ENCODE data around the gene NQO2. TPM values are rescaled to one million over a fixed set of nuclear protein-coding genes. Genes with fewer than 3 reads are reported as not detected.
"Not testable (repeated sequence)": the region's sequence is repeated elsewhere in the genome, so short reads cannot be mapped to it uniquely, and the experiment has no call there.

NQO2 gene
- total and polyA plus RNA-seq, 10 of the 15 experiments (the other 5 are each of a cell fraction or from before 2014, with no cell fraction given): 0.55 to 2.6 (median 0.80) TPM

DNA sequence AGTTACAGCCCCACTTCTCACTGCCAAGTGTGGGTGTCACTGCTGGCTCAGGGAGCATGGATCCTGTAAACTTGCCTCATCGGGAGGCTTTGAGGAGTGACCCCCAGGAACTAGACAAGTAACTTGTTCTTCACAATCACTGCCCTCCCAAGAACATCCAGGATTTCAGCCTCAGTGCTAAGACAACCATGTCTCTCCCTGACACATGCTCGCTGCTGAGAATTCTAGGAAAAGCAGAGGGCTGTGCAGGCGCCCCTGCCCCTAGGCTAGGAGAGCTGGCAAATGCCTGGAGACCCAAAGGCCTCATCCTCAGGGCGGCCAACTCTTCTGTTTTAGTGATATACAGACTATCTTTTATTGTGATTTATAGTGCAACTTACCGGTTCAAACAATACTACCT, 3.5 kb downstream of the NQO2 start:
- H3K9ac ChIP-seq (ENCODE audit: control insufficient read depth, insufficient read depth, low read length); intact Hi-C loops (cut with micrococcal nuclease; ENCODE audit: unreplicated experiment); ATAC-seq; H3K36me3 ChIP-seq (ENCODE audit: control insufficient read depth in 2 of 2, insufficient read depth in 2 of 2, low read length in 1 of 2); H3K27me3 ChIP-seq (replicated peaks in 1 of 2; ENCODE audit: control insufficient read depth in 2 of 2, insufficient read depth in 2 of 2, low read length in 1 of 2); H3K4me2 ChIP-seq (ENCODE audit: control insufficient read depth, insufficient read depth); H4K20me1 ChIP-seq (ENCODE audit: control insufficient read depth, insufficient read depth); DNase-seq (ENCODE audit: low read depth, low spot score); FAIRE-seq; H3K4me3 ChIP-seq; BruUV-seq (replicated peaks); RAD21 ChIA-PET (ENCODE audit: unreplicated experiment); H3K9me3 ChIP-seq (replicated peaks; ENCODE audit: control insufficient read depth, insufficient read depth, low read length); H3K27ac ChIP-seq (ENCODE audit: control insufficient read depth, insufficient read depth); H2AFZ ChIP-seq (ENCODE audit: control insufficient read depth, low read depth, low read length); H3K79me2 ChIP-seq (ENCODE audit: control insufficient read depth, insufficient read depth, low read length): not testable (repeated sequence)
- SMC1A ChIA-PET (ENCODE audit: uncharacterized antibody, unreplicated experiment): interaction anchor here (2.6 kb wide), 2 partner anchors 23 to 53 kb away, joined by 10 to 18 read pairs; no protein-coding TSS in a partner anchor
- peaks cover 12% of the 10 kb centered on the region for H3K4me1 ChIP-seq (ENCODE audit: control insufficient read depth, insufficient read depth, low read length)
- CTCF ChIA-PET: interaction anchor here (2.7 kb wide), 1 partner anchor 54 kb away, joined by 23 read pairs; no protein-coding TSS in a partner anchor
- in situ Hi-C loops (cut with MboI): loop anchor here (5.0 kb wide), 1 partner anchor 44 kb away; no protein-coding TSS in a partner anchor
- POLR2A ChIA-PET: interaction anchor here (0.7 kb wide), 1 partner anchor 1424 kb away, joined by 4 read pairs; no protein-coding TSS in a partner anchor
- 54% methylated on average over 3 of the region's 5 CpGs for WGBS (ENCODE audit: insufficient coverage, insufficient replicate concordance, low lambda C conversion rate, missing lambda C conversion rate)

DNA sequence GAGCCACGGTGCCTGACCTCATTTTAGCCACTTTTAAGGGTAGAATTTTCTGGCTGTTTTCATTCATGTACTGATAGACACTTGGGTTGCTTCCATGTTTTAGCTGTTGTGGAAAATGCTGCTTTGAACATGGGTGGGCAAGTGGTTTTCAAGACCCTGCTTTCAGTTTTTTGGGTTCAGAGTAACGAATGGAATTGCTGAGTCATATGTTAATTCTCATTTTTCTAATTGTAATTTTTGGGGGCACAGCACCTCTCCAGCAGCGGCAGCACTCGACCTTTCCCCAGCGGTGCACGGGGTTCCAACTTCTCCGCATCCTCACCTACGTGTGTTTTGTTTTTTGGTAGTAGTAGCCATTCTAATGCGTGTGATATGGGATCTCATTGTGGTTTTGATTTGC, 5.4 kb downstream of the NQO2 start:
- H4K20me1 ChIP-seq (ENCODE audit: control insufficient read depth, insufficient read depth): no peaks in the 10 kb centered on the region
- no peak overlapping the region for H3K27ac ChIP-seq (ENCODE audit: control insufficient read depth, insufficient read depth)
- TF ChIP-seq STAT1 (conservative IDR thresholded peaks at IDR 0.05): no peak
- no peak for TF ChIP-seq SMARCA5 (IDR thresholded peaks at IDR 0.05)
- no peak for TF ChIP-seq ETV6 (conservative IDR thresholded peaks at IDR 0.05 in 1 of 2, IDR thresholded peaks at IDR 0.05 in 1 of 2; ENCODE audit: borderline replicate concordance in 1 of 2, low read depth in 1 of 2)
- TF ChIP-seq YY1 (IDR thresholded peaks at IDR 0.05; ENCODE audit: low read depth, low read length): no peak
- no peak for TF ChIP-seq SREBF1 (IDR thresholded peaks at IDR 0.05; ENCODE audit: low read length)
- no peak for TF ChIP-seq LARP7 (IDR thresholded peaks at IDR 0.05)
- TF ChIP-seq CBX5 (IDR thresholded peaks at IDR 0.05; ENCODE audit: low read depth): no peak
- TF ChIP-seq JUND (IDR thresholded peaks at IDR 0.05; ENCODE audit: low read depth, low read length): no peak
- TF ChIP-seq FOXM1 (IDR thresholded peaks at IDR 0.05; ENCODE audit: low read depth, low read length): no peak
- no peak for TF ChIP-seq ZNF622 (IDR thresholded peaks at IDR 0.05)
- TF ChIP-seq NBN (IDR thresholded peaks at IDR 0.05): no peak
- H3K79me2 ChIP-seq (ENCODE audit: control insufficient read depth, insufficient read depth, low read length): no peaks in the 10 kb centered on the region
- H3K9ac ChIP-seq (ENCODE audit: control insufficient read depth, insufficient read depth, low read length): no peak overlapping the region
- H2AFZ ChIP-seq (ENCODE audit: control insufficient read depth, low read depth, low read length): no peak overlapping the region
- ChIA-PET RAD21 (ENCODE audit: unreplicated experiment) (no interaction called here), CTCF (no interaction called here), POLR2A (no interaction called here), SMC1A (ENCODE audit: uncharacterized antibody, unreplicated experiment) (interaction anchor here (0.7 kb wide), 1 partner anchor 160 kb away, joined by 3 read pairs; no protein-coding TSS in a partner anchor)
- no peak overlapping the region for H3K4me3 ChIP-seq
- H3K36me3 ChIP-seq (ENCODE audit: control insufficient read depth in 2 of 2, insufficient read depth in 2 of 2, low read length in 1 of 2): no peaks in the 10 kb centered on the region
- no peak overlapping the region for H3K4me2 ChIP-seq (ENCODE audit: control insufficient read depth, insufficient read depth)
- DNase-seq (ENCODE audit: low read depth, low spot score) (no peak), ATAC-seq (no peak), FAIRE-seq (no peak)
- in situ Hi-C loops (cut with MboI) (no loop called here), intact Hi-C loops (cut with micrococcal nuclease; ENCODE audit: unreplicated experiment) (no loop called here)
- BruUV-seq (replicated peaks): no TSS peak
- H3K27me3 ChIP-seq (replicated peaks in 1 of 2; ENCODE audit: control insufficient read depth in 2 of 2, insufficient read depth in 2 of 2, low read length in 1 of 2): no peaks in the 10 kb centered on the region; a peak in 1 of 4 replicates
- peaks cover 3% of the 10 kb centered on the region for H3K4me1 ChIP-seq (ENCODE audit: control insufficient read depth, insufficient read depth, low read length)
- H3K9me3 ChIP-seq (replicated peaks; ENCODE audit: control insufficient read depth, insufficient read depth, low read length): peaks cover 3% of the 10 kb centered on the region; the same call in 2 of the 3 replicates
- 76% methylated on average over 9 of the region's 9 CpGs for WGBS (ENCODE audit: insufficient coverage, insufficient replicate concordance, low lambda C conversion rate, missing lambda C conversion rate)
